GM19035 (cell line): Measurements from ENCODE around the gene SELENOH.

Source experiments
- ATAC-seq: cut with Tn5 transposase; IDR thresholded peaks from one replicate; pipeline ENCODE4 v1.9.1; 2021; ENCODE audit not compliant: unreplicated experiment

Gene SELENOH

GRCh38 chr11:57745206-57745605 lies 3.9 kb downstream of the SELENOH start:
- ATAC-seq: no peak

DNA sequence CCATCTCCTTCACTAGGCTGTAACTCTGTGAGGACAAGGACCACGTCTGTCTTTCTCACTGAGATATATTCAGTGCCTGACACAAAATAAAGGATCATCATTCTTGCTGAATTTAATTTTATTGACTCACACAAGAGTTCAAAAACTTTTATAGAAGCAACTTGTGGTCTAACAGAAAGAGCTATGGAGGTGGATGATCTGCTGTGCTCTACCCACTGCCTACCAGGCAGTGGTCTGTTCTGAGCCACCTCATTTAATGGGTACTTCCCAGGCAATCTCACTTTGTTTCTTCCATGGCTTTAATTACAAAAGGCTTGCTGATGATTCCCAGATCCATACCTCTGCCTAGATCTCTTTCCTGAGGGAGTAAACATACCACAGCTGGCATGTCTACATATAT lies 5.6 kb downstream of the SELENOH start:
- ATAC-seq: no peak

GRCh38 chr11:57751176-57751575 lies 9.9 kb downstream of the SELENOH start:
- no peak for ATAC-seq

GRCh38 chr11:57751676-57752253 lies 10.5 kb downstream of the SELENOH start, which contains the start of gene BTBD18:
Gene BTBD18, minus strand, starts transcription at chr11:57751819. Its CDS starts 631 bp downstream, at chr11:57751188.
- no peak for ATAC-seq

- no peak for ATAC-seq
Observed at GRCh38 chr11:57752954-57753353, 11.7 kb downstream of the SELENOH start.

- no peak for ATAC-seq
Observed at GRCh38 chr11:57758174-57758573, 16.9 kb downstream of the SELENOH start.

DNA sequence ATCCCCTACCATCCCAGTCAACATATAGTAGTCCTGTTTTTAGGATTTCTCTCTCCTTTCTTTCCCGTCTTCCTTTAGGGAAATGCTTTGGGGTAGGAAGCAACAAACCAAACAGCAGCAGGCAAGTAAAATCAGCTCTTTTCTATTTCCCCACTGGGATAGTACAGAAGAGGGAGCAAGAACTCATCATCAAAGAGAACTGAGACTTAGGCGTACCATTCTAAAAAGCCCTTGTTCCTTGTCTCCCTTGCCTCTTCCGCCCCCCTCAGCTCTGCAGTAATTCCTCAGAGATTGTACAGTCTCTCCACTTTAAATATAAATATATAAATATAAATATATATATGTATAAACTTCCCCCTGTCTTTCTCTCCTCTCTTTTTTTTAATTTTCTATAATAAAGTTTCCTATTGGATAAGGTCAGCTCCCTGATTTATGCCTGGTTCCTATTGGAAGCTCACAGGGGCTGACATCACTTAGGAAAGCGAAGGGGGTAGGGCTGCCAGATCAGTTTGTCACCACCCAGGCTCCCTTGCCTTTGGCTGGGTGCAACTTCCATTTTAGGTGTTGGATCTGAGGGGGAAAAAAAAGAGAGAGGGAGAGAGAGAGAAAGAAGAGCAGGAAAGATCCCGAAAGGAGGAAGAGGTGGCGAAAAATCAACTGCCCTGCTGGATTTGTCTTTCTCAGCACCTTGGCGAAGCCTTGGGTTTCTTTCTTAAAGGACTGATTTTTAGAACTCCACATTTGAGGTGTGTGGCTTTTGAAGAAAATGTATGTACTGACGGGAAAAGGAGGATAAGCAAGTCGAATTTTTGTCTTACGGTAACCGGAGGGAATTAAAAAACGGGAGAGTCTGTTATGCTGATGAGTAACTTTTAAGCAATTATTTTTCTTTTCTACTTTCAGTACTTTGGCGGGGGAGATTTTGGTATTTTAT lies 20.3 kb downstream of the SELENOH start, which contains the start of gene CTNND1:
Gene CTNND1 (plus strand): TSS at position 502 of the 934 bp plus-strand sequence. CDS start 29,677 bp downstream, outside the sequence.
- ATAC-seq: peak; percentile 85

GRCh38 chr11:57762235-57762861 lies 21.1 kb downstream of the SELENOH start:
- no peak for ATAC-seq

DNA sequence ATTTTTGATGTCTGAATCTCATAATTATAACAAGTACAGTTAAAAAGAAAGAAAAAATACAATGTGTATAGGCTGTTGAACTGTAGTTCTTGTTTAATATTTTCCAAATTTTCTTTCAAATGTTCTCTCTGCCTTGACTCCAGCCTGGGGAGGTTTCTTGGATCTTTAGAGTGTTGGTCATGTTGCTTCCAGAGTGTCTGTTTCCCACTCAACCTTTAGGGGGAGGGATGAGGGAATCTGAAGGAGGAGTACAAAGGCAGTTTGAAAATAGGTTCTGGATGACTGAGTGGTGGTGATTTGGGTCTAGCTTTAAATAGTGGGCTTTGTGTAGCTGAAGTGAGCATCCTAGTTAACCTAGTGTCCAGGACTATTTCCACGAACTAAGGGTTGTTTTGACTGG lies 22.3 kb downstream of the SELENOH start:
- no peak for ATAC-seq

GRCh38 chr11:57764021-57764420 lies 22.7 kb downstream of the SELENOH start:
- no peak for ATAC-seq

DNA sequence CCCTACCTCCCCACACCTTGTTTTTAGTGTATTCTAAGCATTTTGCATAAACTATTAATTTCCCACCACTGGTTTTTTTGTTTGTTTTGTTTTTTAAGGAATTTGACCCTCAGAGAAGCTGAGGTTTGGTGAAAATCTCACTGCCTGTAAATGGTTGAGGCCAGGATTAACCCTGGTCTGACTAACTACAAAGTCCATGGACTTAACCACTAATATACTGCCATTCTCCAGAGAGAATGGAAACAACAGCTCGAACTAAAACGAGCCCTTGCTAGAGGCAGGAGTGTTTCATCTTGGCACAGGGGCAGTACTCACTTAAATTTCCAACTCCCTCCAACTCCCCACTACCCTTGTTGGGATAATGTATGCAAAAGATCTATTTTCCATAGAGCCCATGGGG lies 23.3 kb downstream of the SELENOH start:
- no peak for ATAC-seq

- no peak for ATAC-seq
Observed at GRCh38 chr11:57764972-57765371, 23.7 kb downstream of the SELENOH start.

DNA sequence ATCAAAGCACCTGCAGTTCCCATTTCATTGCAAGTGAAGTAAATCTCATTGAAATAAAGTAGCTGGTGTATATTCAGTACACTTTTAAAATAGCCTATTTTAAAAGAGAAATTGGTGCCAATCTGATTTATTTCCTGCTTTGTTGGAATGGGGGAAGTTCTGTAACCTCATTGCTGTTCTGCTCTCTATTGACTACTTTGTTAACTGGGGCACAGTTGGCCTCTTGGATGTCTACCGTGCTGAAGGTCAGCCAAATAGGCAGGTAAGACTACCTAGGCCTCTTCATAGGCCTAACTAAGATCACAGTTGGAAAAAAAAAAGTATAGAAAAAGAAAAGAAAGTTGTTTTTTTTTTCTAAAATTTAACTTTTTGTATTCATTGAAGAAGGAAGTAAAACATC lies 29.5 kb downstream of the SELENOH start:
- ATAC-seq: no peak

DNA sequence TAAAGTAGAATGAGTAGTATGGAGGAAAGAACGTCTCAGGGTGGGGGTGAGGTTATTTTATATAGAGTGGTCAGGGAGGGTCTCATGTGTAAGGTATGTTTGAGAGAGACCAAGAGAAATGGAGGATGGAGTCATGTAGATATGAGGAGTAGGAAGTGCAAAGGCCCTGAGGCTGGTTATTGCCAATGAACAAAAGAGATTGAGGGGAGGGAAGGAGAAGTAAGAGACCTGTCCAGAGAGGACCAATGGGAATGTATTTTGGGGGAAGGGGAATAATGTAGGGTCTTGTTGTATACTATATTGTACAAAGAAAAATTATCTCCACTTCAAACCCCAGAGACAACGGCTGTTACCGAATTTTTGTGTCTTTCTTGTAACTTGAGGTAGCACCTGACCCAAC lies 30.1 kb downstream of the SELENOH start:
- no peak for ATAC-seq

- no peak for ATAC-seq
Observed at GRCh38 chr11:57772562-57772961, 31.3 kb downstream of the SELENOH start.

GRCh38 chr11:57773026-57773598 lies 31.8 kb downstream of the SELENOH start:
- ATAC-seq: no peak

DNA sequence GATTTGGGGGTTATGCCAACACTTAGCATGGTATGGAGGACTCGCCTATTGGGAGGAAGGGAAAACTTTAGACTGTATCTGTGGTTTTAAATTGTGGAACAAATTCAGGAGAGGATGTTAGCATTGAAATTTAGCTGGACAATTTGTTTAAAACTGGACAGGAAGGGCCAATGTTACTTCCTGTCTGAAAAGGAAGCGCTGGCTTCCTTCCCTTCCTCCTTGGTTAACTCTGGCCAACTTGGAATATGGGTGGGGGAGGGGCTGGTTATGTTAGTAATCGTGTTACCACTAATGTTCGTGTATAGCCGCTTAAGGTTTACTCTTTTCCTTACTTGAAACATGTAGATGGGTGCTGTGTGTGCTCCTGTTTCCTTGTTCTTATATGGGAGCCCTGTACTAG lies 34.2 kb downstream of the SELENOH start:
- ATAC-seq: no peak

DNA sequence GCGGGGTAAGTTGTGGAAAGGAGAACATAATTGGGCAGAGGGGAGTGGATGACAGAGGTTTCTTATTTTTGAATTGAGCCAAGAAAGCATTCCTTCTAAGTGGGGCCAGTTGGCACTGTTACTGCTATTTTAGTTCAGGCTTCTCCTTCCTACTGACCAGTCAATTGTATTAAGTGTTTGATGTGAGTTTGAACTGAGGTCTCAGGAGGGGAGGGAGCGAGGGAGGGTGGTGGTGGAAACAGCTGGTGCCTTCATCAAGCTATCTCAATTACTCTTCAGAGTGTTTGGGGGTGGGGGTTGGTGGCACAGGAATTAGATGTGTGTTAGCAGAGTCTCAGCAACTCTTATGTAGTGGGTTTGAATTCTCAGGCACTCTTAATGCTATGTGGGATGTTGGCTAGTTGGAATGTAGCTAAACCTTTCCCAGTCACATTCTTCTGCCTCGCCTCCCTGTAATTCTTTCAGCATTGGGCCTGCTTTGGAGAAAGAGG lies 34.8 kb downstream of the SELENOH start:
- no peak for ATAC-seq

DNA sequence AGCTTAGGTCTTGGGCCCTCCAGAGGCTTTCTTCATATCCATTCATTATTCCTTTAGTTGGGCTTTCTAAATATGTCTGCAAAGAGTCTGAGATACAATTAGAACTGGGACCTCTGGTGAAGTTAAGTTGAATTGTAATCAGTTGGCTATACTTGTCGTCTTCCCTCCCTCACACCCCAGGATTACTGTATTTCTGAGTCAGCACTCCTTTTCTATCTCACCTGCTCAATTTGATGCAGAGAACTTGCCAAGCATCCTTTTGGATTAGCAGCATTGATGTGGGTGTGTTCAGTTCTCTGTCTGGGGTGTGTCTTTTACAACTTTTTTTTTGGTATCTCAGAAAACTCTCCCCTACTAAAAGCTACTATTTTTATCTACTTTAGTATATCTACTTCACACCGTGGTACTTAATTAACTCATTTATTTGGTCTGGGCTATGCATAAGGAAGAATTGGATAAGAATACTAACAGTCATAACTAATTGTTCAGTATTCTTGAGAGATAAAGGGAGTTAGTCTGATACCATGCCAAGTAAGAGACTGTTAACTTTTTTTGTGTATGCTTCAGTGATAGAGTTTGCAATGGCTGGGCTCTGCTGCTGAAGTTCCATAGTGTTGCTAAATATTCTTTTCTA lies 35.4 kb downstream of the SELENOH start:
- no peak for ATAC-seq

DNA sequence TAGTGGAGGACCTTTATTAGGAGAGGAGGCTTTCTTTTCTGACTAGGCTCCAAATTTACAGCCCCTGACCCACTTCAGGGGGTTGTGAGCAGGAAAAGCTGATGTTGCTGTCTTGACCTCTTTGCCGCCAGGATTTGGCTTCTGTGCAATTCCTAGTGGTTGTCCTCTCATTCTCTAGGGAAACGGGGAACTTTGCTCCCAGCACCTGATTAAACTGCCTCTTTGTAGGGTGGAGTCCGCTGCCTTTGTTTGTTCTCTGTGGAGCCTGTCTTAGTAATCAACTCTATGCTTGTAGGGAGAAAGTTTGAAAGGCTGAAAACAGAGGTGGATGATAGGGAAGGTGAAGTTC lies 36.7 kb downstream of the SELENOH start:
- no peak for ATAC-seq
